LNCAP (cell line): ENCODE measurements around the gene RARB.

Experiments
- CTCF ChIP-seq: fragments of 450-650 bp; IDR thresholded peaks from 2 replicates; pipeline ENCODE4 v1.5.1; 2017; ENCODE audit warnings: mild to moderate bottlenecking

Gene RARB

GRCh38 chr3:25558121-25558520 is 130.1 kb downstream of the RARB start:
- TF ChIP-seq CTCF, result no peak

GRCh38 chr3:25558796-25559195 is 130.7 kb downstream of the RARB start:
- TF ChIP-seq CTCF, result no peak

- no peak for TF ChIP-seq CTCF
These were observed 135.5 kb downstream of the RARB start for GRCh38 chr3:25563601-25564000.

GRCh38 chr3:25564075-25564474 is 136.0 kb downstream of the RARB start:
- no peak for TF ChIP-seq CTCF

- no peak for TF ChIP-seq CTCF
These were observed 137.7 kb downstream of the RARB start for GRCh38 chr3:25565807-25566206.

GRCh38 chr3:25566358-25566920 is 138.4 kb downstream of the RARB start:
- TF ChIP-seq CTCF, result no peak

- TF ChIP-seq CTCF, result no peak
These were observed 139.3 kb downstream of the RARB start for GRCh38 chr3:25567388-25567787.
